ENCODE measurements around the gene RPL31. TPM values are rescaled to one million over a fixed set of nuclear protein-coding genes. Genes with fewer than 3 reads are reported as not detected.
A peak's percentile ranks its signal among the peaks of the same experiment; 100 is the strongest.

The RPL31 gene
- total and polyA plus RNA-seq, 2 experiments from 2014 or later, result 1,256 to 1,571 TPM

DNA sequence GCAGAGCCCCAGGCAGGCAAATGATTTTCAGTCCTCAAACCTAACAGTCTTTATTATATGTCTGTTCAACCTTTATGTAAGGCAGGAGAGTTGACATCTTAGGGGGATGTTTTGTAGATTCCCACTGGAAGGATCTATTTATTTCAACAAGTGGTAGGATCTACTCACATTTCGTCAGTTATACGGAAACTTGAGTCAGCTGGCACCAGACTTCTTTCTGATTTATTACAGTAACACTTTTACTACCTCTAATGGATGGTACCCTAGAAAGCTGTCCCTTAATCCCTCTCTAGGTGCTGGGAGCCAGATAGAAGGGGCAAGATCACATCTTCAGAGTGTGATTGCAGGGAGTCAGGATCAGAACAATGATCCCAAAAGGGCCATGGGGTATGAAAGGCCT lies 2.1 kb upstream of the RPL31 start:
- Histone ChIP-seq H2AFZ (no peak overlapping the region), H3K9me2 (replicated peaks; ENCODE audit: insufficient read depth) (no peaks in the 10 kb centered on the region), H3K4me1 (ENCODE audit: insufficient read depth) (peaks cover 18% of the 10 kb centered on the region), H3K79me2 (peaks cover 28% of the 10 kb centered on the region), H3K9me3 (ENCODE audit: low read depth) (no peaks in the 10 kb centered on the region), H3K27me3 (no peaks in the 10 kb centered on the region), H4K20me1 (ENCODE audit: insufficient read depth, poor library complexity, severe bottlenecking) (peaks cover 20% of the 10 kb centered on the region), H3K36me3 (replicated peaks; ENCODE audit: insufficient read depth, low read depth) (no peaks in the 10 kb centered on the region), H3K4me2 (no peak overlapping the region), H3K27ac (no peak overlapping the region), H3K4me3 (no peak overlapping the region)
- no peak for DNase-seq (ENCODE audit: low spot score)
- TF ChIP-seq, protein P1, sequence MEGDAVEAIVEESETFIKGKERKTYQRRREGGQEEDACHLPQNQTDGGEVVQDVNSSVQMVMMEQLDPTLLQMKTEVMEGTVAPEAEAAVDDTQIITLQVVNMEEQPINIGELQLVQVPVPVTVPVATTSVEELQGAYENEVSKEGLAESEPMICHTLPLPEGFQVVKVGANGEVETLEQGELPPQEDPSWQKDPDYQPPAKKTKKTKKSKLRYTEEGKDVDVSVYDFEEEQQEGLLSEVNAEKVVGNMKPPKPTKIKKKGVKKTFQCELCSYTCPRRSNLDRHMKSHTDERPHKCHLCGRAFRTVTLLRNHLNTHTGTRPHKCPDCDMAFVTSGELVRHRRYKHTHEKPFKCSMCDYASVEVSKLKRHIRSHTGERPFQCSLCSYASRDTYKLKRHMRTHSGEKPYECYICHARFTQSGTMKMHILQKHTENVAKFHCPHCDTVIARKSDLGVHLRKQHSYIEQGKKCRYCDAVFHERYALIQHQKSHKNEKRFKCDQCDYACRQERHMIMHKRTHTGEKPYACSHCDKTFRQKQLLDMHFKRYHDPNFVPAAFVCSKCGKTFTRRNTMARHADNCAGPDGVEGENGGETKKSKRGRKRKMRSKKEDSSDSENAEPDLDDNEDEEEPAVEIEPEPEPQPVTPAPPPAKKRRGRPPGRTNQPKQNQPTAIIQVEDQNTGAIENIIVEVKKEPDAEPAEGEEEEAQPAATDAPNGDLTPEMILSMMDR (IDR thresholded peaks at IDR 0.05; ENCODE audit: poor library complexity), result no peak
- TF ChIP-seq EZH2phosphoT487 (IDR thresholded peaks at IDR 0.05; ENCODE audit: low read depth, severe bottlenecking, unreplicated experiment) (no peak), EZH2 (IDR thresholded peaks at IDR 0.05; ENCODE audit: borderline replicate concordance) (no peak)
- 68% methylated on average over 2 of the region's 2 CpGs for WGBS (ENCODE audit: low lambda C conversion rate, missing lambda C conversion rate)

DNA sequence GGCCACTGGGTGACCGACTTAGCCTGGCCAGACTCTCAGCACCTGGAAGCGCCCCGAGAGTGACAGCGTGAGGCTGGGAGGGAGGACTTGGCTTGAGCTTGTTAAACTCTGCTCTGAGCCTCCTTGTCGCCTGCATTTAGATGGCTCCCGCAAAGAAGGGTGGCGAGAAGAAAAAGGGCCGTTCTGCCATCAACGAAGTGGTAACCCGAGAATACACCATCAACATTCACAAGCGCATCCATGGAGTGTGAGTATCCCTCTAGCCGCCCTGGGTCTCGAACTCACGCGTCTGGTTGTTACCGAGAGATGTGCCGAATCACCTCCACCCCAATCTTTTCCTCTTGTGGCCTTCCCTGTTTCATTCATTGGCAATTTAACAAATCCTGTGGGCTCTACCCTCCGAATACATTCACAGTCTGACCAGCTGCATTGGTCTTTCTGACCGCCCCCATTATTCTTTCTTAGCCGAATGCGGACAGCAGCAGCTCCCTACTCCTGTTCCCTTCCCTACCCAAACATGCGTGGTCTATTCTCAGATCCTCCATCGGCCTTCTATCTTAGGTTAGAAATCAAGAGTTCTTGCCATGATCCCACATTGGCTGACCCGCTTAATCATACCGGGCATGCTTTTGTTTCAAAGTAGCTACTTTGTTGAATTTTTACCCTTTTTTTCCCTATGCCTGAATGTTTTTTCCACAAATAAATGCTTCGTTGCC lies 631 bp downstream of the RPL31 start:
- DNase-seq (ENCODE audit: low spot score), result no peak
- H3K4me2 ChIP-seq, result peak overlapping the region; percentile 92
- no peaks in the 10 kb centered on the region for H3K9me3 ChIP-seq (ENCODE audit: low read depth)
- H3K36me3 ChIP-seq (replicated peaks; ENCODE audit: insufficient read depth, low read depth), result no peaks in the 10 kb centered on the region
- peak overlapping the region; percentile 85 for H3K4me3 ChIP-seq
- no peaks in the 10 kb centered on the region for H3K27me3 ChIP-seq
- peaks cover 31% of the 10 kb centered on the region for H4K20me1 ChIP-seq (ENCODE audit: insufficient read depth, poor library complexity, severe bottlenecking)
- peak overlapping the region; percentile 95 for H3K27ac ChIP-seq
- peak overlapping the region; percentile 61 for H2AFZ ChIP-seq
- WGBS (ENCODE audit: low lambda C conversion rate, missing lambda C conversion rate), result 2% methylated on average over 26 of the region's 26 CpGs
- peaks cover 38% of the 10 kb centered on the region for H3K79me2 ChIP-seq
- TF ChIP-seq EZH2phosphoT487 (IDR thresholded peaks at IDR 0.05; ENCODE audit: low read depth, severe bottlenecking, unreplicated experiment) (no peak), EZH2 (IDR thresholded peaks at IDR 0.05; ENCODE audit: borderline replicate concordance) (no peak)
- TF ChIP-seq, protein P1 (IDR thresholded peaks at IDR 0.05; ENCODE audit: poor library complexity), result no peak
- H3K9me2 ChIP-seq (replicated peaks; ENCODE audit: insufficient read depth), result no peaks in the 10 kb centered on the region
- H3K4me1 ChIP-seq (ENCODE audit: insufficient read depth), result peaks cover 18% of the 10 kb centered on the region

DNA sequence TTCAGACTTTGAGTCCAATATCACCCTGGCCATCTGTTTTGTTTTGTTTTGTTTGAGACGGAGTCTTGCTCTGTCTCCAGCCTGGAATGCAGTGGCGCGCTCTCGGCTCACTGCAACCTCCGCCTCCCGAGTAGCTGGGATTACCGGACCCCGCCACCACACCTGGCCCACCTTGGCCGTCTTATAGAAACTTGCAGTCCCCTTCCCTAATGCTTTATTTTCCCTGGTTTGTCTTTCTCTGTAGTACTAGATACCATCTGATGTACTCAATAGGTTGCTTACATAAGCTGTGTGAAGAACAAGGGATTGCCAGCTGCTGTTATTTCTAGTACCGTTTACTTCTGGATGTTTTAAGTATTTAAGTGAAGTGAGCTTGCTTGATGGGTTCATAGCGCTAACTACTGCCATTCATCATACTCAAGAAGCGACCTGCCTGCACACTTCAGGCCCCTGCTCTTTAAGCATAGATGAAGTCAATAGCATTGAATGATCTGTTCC lies 1.2 kb downstream of the RPL31 start:
- Histone ChIP-seq H2AFZ (no peak overlapping the region), H3K36me3 (replicated peaks; ENCODE audit: insufficient read depth, low read depth) (no peaks in the 10 kb centered on the region), H3K27ac (peak overlapping the region; percentile 95), H3K4me1 (ENCODE audit: insufficient read depth) (peaks cover 18% of the 10 kb centered on the region), H3K27me3 (no peaks in the 10 kb centered on the region), H3K9me3 (ENCODE audit: low read depth) (no peaks in the 10 kb centered on the region), H4K20me1 (ENCODE audit: insufficient read depth, poor library complexity, severe bottlenecking) (peaks cover 36% of the 10 kb centered on the region), H3K4me2 (peak overlapping the region; percentile 92), H3K4me3 (peak overlapping the region; percentile 85), H3K9me2 (replicated peaks; ENCODE audit: insufficient read depth) (no peaks in the 10 kb centered on the region), H3K79me2 (peaks cover 38% of the 10 kb centered on the region)
- WGBS (ENCODE audit: low lambda C conversion rate, missing lambda C conversion rate), result 11% methylated on average over 12 of the region's 12 CpGs
- DNase-seq (ENCODE audit: low spot score), result no peak
- TF ChIP-seq, protein P1 (IDR thresholded peaks at IDR 0.05; ENCODE audit: poor library complexity), result no peak
- TF ChIP-seq EZH2 (IDR thresholded peaks at IDR 0.05; ENCODE audit: borderline replicate concordance) (no peak), EZH2phosphoT487 (IDR thresholded peaks at IDR 0.05; ENCODE audit: low read depth, severe bottlenecking, unreplicated experiment) (no peak)

Data from hepatocyte (in vitro differentiated cells).